Hepatocyte (in vitro differentiated cells): ENCODE results near the gene ABHD12B. TPM values are rescaled to one million over a fixed set of nuclear protein-coding genes. Genes with fewer than 3 reads are reported as not detected.

Experiments
- DNase-seq: peaks from one replicate; pipeline ENCODE4 v3.0.0-alpha.2; 2016; ENCODE audit warnings: low spot score
- H2AFZ ChIP-seq: fragments of 200-600 bp; sonication (generic); 2 replicates; pipeline ENCODE4 v1.6.0; 2016; ENCODE audit warnings: antibody characterized with exemption, mild to moderate bottlenecking
- H3K27ac ChIP-seq: fragments of 200-600 bp; sonication (generic); 2 replicates; pipeline ENCODE4 v1.5.1; 2016; ENCODE audit warnings: mild to moderate bottlenecking
- H3K27me3 ChIP-seq: fragments of 200-600 bp; sonication (generic); 2 replicates; pipeline ENCODE4 v1.6.1; 2016
- H3K36me3 ChIP-seq: fragments of 200-600 bp; sonication (generic); replicated peaks from 2 replicates; pipeline ENCODE4 v1.5.1; 2016; ENCODE audit warnings: low read depth; ENCODE audit not compliant: insufficient read depth
- H3K4me1 ChIP-seq: fragments of 200-600 bp; sonication (generic); 2 replicates; pipeline ENCODE4 v1.5.1; 2016; ENCODE audit warnings: mild to moderate bottlenecking, moderate library complexity; ENCODE audit not compliant: insufficient read depth
- H3K4me2 ChIP-seq: fragments of 200-600 bp; sonication (generic); 2 replicates; pipeline ENCODE4 v1.6.0; 2016
- H3K4me3 ChIP-seq: fragments of 200-600 bp; sonication (generic); 2 replicates; pipeline ENCODE4 v1.5.1; 2016; ENCODE audit warnings: mild to moderate bottlenecking
- H3K79me2 ChIP-seq: fragments of 200-600 bp; sonication (generic); 2 replicates; pipeline ENCODE4 v1.6.0; 2017; ENCODE audit warnings: mild to moderate bottlenecking
- H3K9me2 ChIP-seq: fragments of 200-600 bp; sonication (generic); replicated peaks from 2 replicates; pipeline ENCODE4 v1.6.0; 2017; ENCODE audit warnings: mild to moderate bottlenecking; ENCODE audit not compliant: insufficient read depth
- H3K9me3 ChIP-seq: fragments of 200-600 bp; sonication (generic); 2 replicates; pipeline ENCODE4 v1.5.1; 2016; ENCODE audit warnings: low read depth, mild to moderate bottlenecking
- H4K20me1 ChIP-seq: fragments of 200-600 bp; sonication (generic); 2 replicates; pipeline ENCODE4 v1.6.0; 2016; ENCODE audit warnings: mild to moderate bottlenecking; ENCODE audit not compliant: insufficient read depth, poor library complexity, severe bottlenecking
- EZH2 ChIP-seq: fragments of 200-600 bp; sonication (generic); IDR thresholded peaks from 2 replicates; pipeline ENCODE4 v1.6.1; 2016; ENCODE audit warnings: antibody characterized with exemption, mild to moderate bottlenecking, borderline replicate concordance
- EZH2phosphoT487 ChIP-seq: fragments of 200-600 bp; sonication (generic); IDR thresholded peaks from one replicate; pipeline ENCODE4 v1.6.1; 2018; ENCODE audit warnings: antibody characterized with exemption, mild to moderate bottlenecking, low read depth, moderate library complexity; ENCODE audit not compliant: unreplicated experiment, severe bottlenecking
- WGBS: methylation state at CpG from one replicate; pipeline ENCODE4 v1.1.6; 2016; ENCODE audit warnings: low lambda C conversion rate; ENCODE audit errors: missing lambda C conversion rate; 5-methylcytosine and 5-hydroxymethylcytosine counted together
- polyA plus RNA-seq: library from polyadenylated mRNA; unstranded; fragments of >200 nt; fragmentation: Nextera tagmentation; extraction: Ambion mirVana; gene quantifications from 2 replicates; pipeline ENCODE4 v1.2.1, GENCODE V29; 2016
- total RNA-seq: library from RNA; depleted of rRNA; stranded (reverse); fragments of >200 nt; gene quantifications from 2 replicates; pipeline ENCODE4 v1.2.3, GENCODE V29; 2014
- TF ChIP-seq, protein P1 (sequence below): fragments of 200-600 bp; sonication (generic); IDR thresholded peaks from 2 replicates; pipeline ENCODE4 v1.5.1; 2016; ENCODE audit warnings: antibody characterized with exemption, mild to moderate bottlenecking; ENCODE audit not compliant: poor library complexity

Gene ABHD12B
- total and polyA plus RNA-seq, 2 experiments from 2014 or later, result not detected

DNA sequence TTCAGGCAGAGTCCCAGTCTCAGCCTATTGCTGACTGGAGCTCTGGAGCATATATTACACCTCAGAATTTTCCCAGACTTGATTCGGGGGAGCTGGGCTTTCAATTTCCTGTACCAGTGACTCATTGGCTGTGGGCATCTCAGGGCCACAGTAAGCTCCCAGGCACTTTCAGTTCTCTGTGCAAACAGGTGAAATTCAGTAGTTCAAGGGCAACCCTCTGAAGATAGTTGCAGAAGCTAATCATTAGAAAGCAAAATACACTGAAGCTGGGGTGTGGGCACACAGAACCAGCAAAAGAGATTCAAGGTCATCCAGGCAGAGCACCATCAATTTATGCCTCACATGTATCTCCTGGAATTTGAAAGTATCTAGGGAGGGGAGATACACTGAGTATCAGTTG lies 32.8 kb upstream of the ABHD12B start:
- no peak for DNase-seq
- H3K9me2 ChIP-seq, result no peaks in the 10 kb centered on the region
- no peaks in the 10 kb centered on the region for H3K36me3 ChIP-seq
- no peaks in the 10 kb centered on the region for H4K20me1 ChIP-seq
- no peaks in the 10 kb centered on the region for H3K79me2 ChIP-seq
- TF ChIP-seq EZH2 (no peak), EZH2phosphoT487 (no peak)
- TF ChIP-seq, protein P1, sequence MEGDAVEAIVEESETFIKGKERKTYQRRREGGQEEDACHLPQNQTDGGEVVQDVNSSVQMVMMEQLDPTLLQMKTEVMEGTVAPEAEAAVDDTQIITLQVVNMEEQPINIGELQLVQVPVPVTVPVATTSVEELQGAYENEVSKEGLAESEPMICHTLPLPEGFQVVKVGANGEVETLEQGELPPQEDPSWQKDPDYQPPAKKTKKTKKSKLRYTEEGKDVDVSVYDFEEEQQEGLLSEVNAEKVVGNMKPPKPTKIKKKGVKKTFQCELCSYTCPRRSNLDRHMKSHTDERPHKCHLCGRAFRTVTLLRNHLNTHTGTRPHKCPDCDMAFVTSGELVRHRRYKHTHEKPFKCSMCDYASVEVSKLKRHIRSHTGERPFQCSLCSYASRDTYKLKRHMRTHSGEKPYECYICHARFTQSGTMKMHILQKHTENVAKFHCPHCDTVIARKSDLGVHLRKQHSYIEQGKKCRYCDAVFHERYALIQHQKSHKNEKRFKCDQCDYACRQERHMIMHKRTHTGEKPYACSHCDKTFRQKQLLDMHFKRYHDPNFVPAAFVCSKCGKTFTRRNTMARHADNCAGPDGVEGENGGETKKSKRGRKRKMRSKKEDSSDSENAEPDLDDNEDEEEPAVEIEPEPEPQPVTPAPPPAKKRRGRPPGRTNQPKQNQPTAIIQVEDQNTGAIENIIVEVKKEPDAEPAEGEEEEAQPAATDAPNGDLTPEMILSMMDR, result no peak
- no peaks in the 10 kb centered on the region for H3K9me3 ChIP-seq
- no peak overlapping the region for H3K27ac ChIP-seq
- no peak overlapping the region for H3K4me3 ChIP-seq
- H3K4me2 ChIP-seq, result no peak overlapping the region
- H2AFZ ChIP-seq, result no peak overlapping the region
- H3K4me1 ChIP-seq, result no peaks in the 10 kb centered on the region
- peaks cover 57% of the 10 kb centered on the region for H3K27me3 ChIP-seq
- 67% methylated on average over 1 of the region's 1 CpG for whole genome bisulfite sequencing

GRCh38 chr14:50839691-50840090 lies 32.2 kb upstream of the ABHD12B start:
- Histone ChIP-seq H3K27ac (no peak overlapping the region), H3K36me3 (no peaks in the 10 kb centered on the region), H4K20me1 (no peaks in the 10 kb centered on the region), H3K4me2 (no peak overlapping the region), H3K27me3 (peaks cover 50% of the 10 kb centered on the region), H3K4me1 (no peaks in the 10 kb centered on the region), H3K9me2 (no peaks in the 10 kb centered on the region), H3K9me3 (no peaks in the 10 kb centered on the region), H2AFZ (no peak overlapping the region), H3K79me2 (no peaks in the 10 kb centered on the region), H3K4me3 (no peak overlapping the region)
- WGBS, result 95% methylated on average over 5 of the region's 5 CpGs
- TF ChIP-seq EZH2phosphoT487 (no peak), EZH2 (no peak)
- TF ChIP-seq, protein P1, result no peak
- DNase-seq, result no peak

DNA sequence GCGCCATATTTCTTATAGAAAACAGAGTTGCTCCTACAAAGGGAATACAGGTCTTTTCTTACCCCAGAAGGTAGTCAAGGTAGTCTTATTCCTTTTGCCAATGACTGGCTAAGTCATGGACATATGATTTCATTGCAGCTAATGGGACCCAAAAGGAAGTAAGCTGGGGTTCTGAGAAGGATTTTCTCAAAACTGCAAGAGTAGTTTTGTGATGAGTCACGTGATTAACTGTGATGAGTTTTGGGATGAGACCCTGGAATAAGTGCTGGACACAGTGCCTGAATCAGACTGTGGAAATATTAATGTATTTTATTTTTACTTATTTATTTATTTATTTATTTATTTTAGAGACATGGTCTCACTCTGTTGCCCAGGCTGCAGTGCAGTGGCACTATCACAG lies 27.5 kb upstream of the ABHD12B start:
- no peak for DNase-seq
- no peak overlapping the region for H3K27ac ChIP-seq
- H3K9me2 ChIP-seq, result no peaks in the 10 kb centered on the region
- H4K20me1 ChIP-seq, result no peaks in the 10 kb centered on the region
- no peak overlapping the region for H3K4me2 ChIP-seq
- TF ChIP-seq EZH2phosphoT487 (no peak), EZH2 (no peak)
- TF ChIP-seq, protein P1, result no peak
- H3K27me3 ChIP-seq, result peaks cover 23% of the 10 kb centered on the region
- no peaks in the 10 kb centered on the region for H3K4me1 ChIP-seq
- H3K9me3 ChIP-seq, result no peaks in the 10 kb centered on the region
- no peaks in the 10 kb centered on the region for H3K79me2 ChIP-seq
- no peaks in the 10 kb centered on the region for H3K36me3 ChIP-seq
- H2AFZ ChIP-seq, result no peak overlapping the region
- 92% methylated on average over 2 of the region's 2 CpGs for WGBS
- no peak overlapping the region for H3K4me3 ChIP-seq

DNA sequence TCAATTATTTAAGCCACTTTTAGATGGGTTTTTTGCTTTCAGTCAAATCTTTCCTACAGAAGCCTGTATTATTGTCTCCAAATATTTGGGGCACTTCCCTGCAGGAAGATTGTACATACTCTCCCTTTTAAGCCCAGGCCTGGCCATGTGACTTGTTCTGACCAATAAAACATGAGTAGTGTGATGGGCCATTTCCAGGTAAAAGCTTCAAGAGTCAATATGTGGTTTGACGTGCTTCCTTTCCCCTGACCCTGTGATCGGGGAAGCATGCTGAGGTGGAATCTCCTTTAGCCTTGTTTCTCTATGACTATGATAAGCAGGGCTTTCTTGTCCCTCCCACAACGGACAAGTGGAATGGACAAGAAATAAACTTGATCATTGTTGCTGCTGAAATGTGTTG lies 26.7 kb upstream of the ABHD12B start:
- Histone ChIP-seq H2AFZ (no peak overlapping the region), H3K79me2 (no peaks in the 10 kb centered on the region), H3K4me1 (no peaks in the 10 kb centered on the region), H4K20me1 (no peaks in the 10 kb centered on the region), H3K4me2 (no peak overlapping the region), H3K27me3 (peaks cover 17% of the 10 kb centered on the region), H3K9me3 (no peaks in the 10 kb centered on the region), H3K36me3 (no peaks in the 10 kb centered on the region), H3K4me3 (no peak overlapping the region), H3K27ac (no peak overlapping the region), H3K9me2 (no peaks in the 10 kb centered on the region)
- DNase-seq, result no peak
- 85% methylated on average over 3 of the region's 3 CpGs for WGBS
- TF ChIP-seq, protein P1, result no peak
- TF ChIP-seq EZH2 (no peak), EZH2phosphoT487 (no peak)
